CD4-positive, alpha-beta T cell treated with Interleukin-4 for 1 hour (primary cell): ENCODE data around the gene PLXDC1.

Experiments
- DNase-seq, 2 donors: peaks; one replicate each; pipeline ENCODE4 v3.0.0-alpha.2; 2020 to 2022

The PLXDC1 gene

GRCh38 chr17:39151150-39151942, at the start of gene PLXDC1:
TSS of gene PLXDC1 (minus strand) at chr17:39151637. CDS start at chr17:39151437, 200 bp downstream.
- peak in 1 of 2 donors; percentile 14 for DNase-seq

GRCh38 chr17:39200957-39201510, 49.6 kb upstream of the PLXDC1 start:
- DNase-seq, result no peak

DNA sequence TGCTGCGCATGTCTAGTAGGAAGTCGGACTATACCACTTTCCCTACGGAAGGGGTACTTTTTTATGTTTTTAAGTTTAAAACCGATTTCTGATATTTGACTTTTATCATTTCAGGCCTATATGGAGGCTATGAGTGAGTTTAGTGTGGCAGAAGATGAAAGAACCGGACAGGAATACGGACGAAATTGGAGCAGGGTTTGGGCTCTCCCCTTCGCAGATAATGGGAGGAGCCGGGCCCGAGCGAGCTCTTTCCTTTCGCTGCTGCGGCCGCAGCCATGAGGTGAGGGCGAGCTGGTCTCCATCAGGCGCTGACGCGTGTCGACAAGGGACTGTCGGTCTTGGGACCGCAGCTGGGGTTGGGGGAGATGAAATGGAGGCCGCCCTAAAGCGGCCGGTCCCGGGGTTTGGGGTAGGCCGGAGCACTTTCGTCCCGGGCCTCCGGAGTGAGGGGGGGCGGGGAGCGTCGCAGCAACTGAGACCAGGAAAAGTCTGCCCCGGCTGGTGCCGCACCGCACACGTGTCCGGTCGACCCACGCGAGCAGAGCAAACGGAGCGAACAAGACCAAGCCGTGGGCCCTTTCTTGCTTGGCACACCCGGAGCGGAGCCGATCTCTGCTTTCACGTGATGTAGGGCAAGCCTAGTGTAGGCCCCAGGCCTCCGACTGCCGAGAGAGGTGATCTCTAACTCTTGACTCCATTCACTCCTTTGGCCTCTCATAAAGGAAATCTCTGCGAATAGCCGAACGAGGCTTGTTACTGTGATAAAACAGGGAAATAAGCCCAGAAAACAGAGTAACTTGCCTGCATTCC, 48.8 kb upstream of the PLXDC1 start, which contains the start of gene RPL19:
Gene RPL19, plus strand, starts transcription at position 214 of the 810 bp plus-strand sequence. Its CDS starts 62 bp downstream, at position 276.
- peak in 1 of 2 donors; percentile 84 for DNase-seq

GRCh38 chr17:39199820-39200069, 48.3 kb upstream of the PLXDC1 start:
- DNase-seq, result peak; percentile 91 to 94

DNA sequence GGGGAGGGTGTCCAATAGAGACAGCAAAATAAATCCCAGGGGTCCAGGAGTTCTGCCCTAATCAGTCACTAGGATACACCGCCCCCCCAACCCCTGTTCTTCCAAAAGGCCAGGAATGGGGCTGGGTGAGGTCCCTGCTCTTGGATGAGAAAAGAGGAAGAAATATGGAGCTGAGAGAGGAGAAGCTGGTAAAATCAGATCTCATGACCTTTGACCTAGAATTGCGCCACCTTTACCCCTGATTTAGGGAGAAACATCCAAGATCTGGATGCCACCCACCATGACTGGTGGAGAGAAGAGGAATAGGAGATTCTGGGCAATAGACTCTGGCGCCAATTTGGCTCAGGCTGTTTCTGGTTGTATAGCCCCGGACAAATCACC, 46.7 kb upstream of the PLXDC1 start:
- DNase-seq, result no peak

DNA sequence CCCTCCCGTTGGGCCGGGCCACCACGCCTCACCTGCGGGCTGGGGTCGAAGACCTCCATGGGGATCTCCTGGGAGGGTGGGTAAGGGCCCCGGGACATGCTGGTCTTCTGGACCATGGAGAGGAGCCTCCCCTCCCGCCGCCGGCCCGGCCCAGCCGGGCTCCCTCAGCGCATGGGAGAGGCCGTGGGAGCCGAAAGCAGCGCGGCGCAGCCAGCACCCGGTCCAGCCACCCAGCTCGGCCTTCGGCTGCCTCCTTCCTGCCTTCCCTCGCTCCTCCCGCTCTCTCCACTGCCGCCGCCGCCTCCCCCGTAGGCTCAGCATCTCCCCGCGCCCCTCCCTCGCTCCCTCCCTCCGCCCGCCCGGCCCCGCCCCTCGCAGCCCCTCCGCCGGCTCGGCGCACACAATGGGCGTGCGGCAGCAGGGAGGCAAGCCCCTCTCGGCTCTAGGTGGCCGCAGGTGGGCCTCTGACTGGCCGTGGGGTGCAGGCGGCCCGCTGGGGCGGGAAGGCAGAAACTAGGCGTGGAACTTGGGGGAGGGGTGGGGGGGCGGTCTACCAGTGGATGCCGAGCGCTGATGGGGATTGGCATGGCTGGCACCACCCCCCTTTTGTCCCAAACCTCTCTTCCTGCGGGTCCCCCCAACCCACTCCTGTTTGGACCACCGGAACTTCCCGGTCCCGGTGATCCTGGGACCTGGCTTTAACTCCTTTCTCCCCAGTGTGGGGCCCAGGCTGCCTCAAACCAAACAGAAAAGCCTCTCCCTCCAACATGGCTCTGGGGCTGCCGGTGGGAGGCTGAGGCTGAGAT, 46.1 kb upstream of the PLXDC1 start, which contains the start of gene CACNB1:
Gene CACNB1, minus strand, starts transcription at position 290 of the 806 bp plus-strand sequence. Its CDS starts 174 bp downstream, at position 116.
- DNase-seq, result peak; percentile 40 to 69

DNA sequence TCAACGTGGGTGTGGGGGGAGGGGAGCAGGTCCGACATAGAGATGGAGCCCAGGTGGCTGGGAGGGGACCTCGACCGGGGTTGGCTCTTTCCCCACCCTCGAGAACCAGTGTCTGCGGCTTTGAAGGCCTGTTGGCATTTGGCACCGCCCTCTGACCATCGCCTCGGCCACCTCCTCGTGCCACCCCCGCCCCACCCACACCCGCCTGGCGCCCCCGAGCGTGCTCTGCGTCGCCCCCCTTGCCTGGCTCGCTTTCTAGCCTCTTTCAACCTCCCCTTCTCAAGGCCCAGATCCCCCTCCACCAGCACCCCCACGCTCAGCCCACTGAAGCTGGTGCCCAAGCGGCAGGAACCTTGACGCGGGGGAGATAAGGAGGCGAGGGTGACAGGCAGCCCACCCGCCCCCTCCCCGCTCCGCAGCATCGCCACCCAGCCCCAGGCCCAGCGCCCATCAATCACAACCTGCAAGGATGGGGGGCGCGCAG, 45.4 kb upstream of the PLXDC1 start:
- DNase-seq, result no peak

GRCh38 chr17:39196241-39196807, 44.9 kb upstream of the PLXDC1 start:
- no peak for DNase-seq

DNA sequence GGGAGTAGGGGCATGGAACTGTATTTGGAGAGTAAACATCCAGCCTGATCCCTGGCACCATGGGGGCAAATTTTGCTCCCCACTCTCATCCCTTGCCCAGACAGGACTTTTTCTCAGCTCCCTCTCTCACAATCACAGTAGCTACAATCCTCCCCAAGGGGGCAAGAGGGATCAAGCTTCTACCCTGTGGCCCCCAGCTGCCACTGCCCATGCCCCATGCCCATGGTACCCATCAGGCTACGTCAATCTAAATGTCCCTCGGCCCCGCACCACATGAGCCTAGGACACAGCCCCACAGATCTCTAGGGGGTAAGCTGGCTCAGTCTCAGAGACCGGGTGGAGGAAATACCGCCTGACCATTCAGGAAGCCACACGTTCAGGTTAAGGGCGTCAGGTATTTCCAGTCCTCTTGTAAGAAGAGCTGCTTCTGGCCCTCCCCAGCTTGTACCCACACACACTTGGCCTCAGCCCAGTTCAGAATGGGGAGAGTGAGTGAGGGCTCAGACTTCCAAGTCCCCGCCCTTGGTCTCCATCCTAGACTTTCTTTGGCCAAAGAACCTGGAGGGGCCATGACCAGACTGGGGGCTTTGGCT, 44.2 kb upstream of the PLXDC1 start:
- peak; percentile 24 to 34 for DNase-seq

DNA sequence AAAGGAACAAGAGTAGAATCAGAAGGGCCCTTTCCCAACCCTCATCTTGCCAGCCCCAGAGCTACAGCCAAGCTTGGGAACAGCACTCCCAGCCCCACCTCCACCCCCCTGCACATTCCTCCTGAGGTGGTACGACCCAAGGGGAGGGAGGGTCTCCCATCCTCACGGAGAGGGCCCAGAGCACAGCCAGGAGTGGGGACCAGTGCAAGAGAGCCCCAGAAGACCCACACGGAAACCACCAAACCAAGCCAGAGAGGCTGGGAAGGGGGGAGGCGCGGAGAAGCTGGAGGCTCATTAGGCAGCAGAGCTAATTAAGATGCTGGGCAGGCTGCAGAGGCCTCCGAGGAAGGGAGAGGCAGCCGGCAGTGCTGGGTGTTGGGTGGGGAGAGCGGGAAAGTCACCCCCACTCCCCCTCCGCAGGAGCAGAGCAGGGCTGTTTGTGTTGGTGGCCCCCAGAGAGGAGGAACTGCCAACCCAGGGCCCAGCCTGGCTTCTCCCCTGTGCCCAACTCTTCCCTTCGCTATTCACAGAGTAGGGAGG, 43.6 kb upstream of the PLXDC1 start:
- no peak for DNase-seq

DNA sequence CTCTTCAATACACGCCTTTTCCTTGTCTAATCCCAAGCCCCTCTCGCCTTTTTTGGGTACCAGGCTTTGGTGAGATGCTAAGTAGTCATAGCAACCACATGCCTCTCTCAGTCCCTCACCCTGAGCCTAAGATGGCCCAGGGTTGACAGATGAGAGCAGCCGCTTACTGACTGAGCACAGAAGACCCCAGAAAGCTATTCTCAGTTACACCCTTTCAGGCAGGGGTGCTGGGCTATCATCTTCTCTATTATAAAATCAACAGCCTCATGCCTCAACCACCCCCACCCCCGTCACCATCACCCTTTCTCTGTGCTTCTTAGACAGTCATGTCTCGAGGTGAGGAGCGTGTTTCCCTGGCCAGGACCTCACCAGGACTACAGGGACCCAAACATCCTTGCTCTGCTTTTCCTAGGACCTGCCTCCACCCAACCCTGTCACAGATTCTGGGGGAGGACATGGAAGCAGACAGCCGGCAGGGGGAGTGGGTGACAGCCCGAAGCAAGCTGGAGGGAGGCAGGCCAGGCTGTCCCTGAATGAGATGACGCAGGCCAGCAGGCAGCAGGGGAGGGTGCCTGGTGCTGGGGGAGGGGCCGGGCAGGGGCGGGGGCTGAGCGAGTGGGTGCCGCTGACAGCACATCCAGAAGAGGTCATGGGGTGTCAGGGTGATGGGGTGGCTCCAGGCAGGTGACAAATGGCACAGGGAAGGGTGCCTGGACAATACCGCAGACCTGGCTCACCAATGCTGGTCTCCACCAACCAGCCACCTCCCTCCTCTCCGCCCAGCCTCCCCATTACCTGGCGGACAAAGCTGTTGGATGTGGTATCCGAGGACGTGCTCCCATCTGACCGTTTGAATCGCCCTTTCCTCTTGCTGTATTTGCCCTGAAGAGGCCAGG, 42.9 kb upstream of the PLXDC1 start:
- no peak for DNase-seq

DNA sequence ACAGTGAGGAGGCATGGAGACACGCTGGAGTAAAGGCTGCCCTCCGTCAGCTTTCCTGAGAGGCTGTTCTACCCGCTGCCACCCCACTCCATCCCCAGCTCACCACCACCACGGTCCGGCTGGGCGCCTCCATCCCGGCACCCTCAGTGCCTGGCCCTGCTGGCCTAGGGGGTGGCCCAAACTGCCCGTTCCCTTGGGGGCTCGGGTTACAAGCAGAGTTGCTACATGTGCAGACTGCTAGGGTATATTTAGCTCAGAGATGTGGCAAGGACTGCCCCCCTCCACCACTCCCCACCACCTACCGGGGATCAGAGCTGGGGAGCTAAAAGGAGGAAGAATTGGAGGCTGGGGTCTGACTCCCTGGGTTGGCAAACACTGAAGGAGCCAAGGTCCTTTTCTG, 41.9 kb upstream of the PLXDC1 start:
- no peak for DNase-seq

GRCh38 chr17:39192901-39193300, 41.5 kb upstream of the PLXDC1 start:
- no peak for DNase-seq

- no peak for DNase-seq
Observed at GRCh38 chr17:39191750-39192510, 40.5 kb upstream of the PLXDC1 start.

DNA sequence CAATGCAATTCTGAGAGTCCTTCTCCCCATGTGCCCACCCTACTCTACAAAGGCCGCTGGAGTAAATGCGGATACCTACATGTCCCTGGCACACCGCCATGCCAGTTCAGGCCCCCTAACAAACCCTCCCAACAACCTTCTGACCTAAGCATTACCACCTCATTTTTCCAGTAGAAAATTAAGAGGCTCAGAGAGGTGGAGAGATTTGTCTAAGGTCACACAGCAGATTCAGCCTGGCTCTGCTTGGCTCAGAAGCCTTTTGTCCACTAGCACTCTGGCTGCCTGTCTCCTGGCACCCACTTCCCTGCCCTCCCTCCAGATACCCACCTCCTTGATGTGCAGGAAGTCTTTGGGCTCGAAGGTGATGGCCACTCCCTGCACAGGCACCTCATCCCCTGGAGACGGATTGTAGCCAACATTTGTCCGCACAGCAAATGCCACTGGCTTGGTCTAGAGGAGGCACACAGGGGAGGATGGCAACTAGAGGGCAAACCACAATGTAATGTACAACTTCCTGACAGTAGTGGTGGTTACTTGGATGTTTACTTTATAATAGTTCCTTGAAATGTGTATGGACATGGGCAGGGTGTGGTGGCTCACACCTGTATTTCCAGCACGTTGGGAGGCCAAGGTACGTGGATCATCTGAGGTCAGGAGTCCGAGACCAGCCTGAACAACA, 35.9 kb upstream of the PLXDC1 start:
- DNase-seq, result no peak

DNA sequence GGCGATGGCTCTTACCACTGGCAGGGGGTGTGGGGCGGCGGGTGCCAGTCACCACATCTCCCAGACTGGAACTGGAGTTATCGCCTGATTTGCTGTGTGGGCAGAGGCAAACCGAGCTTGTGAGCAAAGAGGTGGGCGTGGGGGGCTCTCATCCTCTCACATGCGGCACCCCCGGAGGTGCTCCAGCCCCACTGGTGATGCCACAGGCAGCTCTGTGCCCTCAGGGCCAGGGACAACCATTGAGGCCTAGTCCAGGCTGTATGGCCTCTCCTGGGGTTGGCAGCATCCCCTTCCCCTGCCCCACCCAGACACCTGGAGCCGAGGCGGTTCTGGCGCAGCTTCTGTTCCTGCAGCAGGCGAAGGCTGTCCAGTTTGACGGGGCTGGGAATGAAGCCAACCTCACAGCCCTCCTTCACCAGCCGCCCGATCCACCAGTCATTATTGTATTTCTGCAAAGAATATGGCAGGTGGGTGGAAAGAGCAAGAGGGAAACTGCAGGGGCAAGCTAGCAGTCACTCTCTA, 35.1 kb upstream of the PLXDC1 start:
- DNase-seq, result no peak

- no peak for DNase-seq
Observed at GRCh38 chr17:39183720-39184119, 32.3 kb upstream of the PLXDC1 start.

DNA sequence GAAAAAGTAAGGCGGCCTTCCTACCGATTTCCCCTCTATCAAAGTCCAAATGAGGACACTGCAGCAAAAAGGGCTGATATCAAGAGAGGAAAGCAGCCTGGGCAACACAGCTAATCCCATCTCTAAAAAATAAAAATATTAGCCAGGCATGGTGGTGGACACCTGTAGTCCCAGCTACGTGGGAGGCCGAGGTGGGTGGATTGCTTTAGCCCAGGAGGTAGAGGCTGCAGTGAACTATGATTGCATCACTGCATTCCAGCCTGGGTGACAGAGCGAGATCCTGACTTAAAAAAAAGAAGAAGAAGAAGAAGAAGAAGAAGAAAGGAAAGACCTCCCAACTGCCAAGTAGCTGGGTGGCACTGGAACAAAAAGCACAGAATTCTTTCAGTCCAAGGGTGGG, 31.6 kb upstream of the PLXDC1 start:
- DNase-seq, result no peak

- no peak for DNase-seq
Observed at GRCh38 chr17:39181303-39181702, 29.9 kb upstream of the PLXDC1 start.
